SK-MEL-5 (cell line): ENCODE data around the gene OR10A3. TPM values are rescaled to one million over a fixed set of nuclear protein-coding genes. Genes with fewer than 3 reads are reported as not detected.
"Not testable (repeated sequence)": the region's sequence is repeated elsewhere in the genome, so short reads cannot be mapped to it uniquely, and the experiment has no call there.

Experiments
- DNase-seq: peaks from one replicate; pipeline ENCODE4 v3.0.0-alpha.2; 2016; ENCODE audit warnings: low read depth, low spot score
- in situ Hi-C: cut with HindIII; loops from 2 replicates; pipeline ENCODE4 v1.10.0; 2016; ENCODE audit warnings: low sequenced_read_pairs, high pct_unique_total_duplicates, low pct_unique_long_range_greater_than_20kb
- polyA plus RNA-seq, 2 experiments: library from polyadenylated mRNA; depleted of rRNA; stranded (reverse); fragments of >200 nt; gene quantifications; 2 replicates each; pipeline ENCODE4 v1.2.3, GENCODE V29; 2015
- total RNA-seq: library from RNA; depleted of rRNA; stranded (reverse); fragments of >200 nt; shearing (Covaris generic); gene quantifications from 2 replicates; pipeline ENCODE4 v1.2.3, GENCODE V29; 2014; rRNA removed

The OR10A3 gene, protein sequence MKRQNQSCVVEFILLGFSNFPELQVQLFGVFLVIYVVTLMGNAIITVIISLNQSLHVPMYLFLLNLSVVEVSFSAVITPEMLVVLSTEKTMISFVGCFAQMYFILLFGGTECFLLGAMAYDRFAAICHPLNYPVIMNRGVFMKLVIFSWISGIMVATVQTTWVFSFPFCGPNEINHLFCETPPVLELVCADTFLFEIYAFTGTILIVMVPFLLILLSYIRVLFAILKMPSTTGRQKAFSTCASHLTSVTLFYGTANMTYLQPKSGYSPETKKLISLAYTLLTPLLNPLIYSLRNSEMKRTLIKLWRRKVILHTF
- total RNA-seq = not detected in 2 replicates
- polyA plus RNA-seq (2015; cell fraction: cytosol; rRNA removed) = not detected in 2 replicates
- not detected in 2 replicates for polyA plus RNA-seq (2015; cell fraction: nucleus; rRNA removed)

- no peak for DNase-seq
- in situ Hi-C loops = no loop called here
These were observed at the start of gene OR10A3 for GRCh38 chr11:7941608-7942007. Gene OR10A3, minus strand, starts transcription at chr11:7941708. Its CDS starts 2,188 bp downstream, at chr11:7939520.

DNA sequence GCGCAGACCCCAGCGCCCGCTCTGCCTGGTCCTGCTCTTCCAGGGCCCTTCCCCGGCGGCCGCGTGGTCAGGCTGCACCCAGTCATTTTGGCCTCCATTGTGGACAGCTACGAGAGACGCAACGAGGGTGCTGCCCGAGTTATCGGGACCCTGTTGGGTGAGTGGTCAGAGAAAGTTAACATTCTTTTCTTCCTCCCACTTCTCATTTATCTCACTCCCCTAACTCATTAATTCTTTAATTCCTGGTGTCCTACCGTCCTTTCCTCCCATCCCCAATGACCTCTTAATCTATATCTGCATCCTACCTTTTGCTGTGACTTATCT is 46.0 kb upstream of the OR10A3 start:
- in situ Hi-C loops, DNase-seq: not testable (repeated sequence)

DNA sequence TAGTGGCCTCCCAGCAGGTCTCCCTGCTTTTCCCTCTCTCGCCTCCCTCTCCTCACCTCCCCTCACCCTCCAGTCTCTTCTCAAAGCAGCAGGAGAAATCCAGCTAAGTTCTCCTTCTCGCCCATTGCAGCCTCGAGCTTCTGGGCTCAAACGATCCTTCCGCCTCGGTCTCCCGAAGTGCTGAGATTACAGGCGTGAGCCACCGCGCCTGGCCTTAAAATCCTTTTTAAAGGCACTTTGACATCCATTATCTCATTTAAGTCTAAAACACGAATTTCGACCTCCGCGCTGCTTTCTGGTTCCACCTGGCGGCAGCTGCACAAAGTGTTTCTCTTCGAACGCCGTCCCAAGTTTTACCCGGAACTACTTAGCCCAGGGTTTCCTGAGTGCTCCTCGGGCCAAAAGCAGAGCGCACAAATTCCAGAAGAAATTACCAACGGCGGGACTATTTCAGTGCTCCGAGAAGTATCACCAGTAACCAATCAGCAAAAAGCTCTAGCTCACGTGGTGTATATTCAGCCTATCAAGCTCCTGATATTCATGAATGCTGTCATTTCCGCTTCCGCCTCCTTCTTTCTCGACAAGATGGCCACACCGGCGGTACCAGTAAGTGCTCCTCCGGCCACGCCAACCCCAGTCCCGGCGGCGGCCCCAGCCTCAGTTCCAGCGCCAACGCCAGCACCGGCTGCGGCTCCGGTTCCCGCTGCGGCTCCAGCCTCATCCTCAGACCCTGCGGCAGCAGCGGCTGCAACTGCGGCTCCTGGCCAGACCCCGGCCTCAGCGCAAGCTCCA is 45.5 kb upstream of the OR10A3 start, which contains the start of gene EIF3F:
TSS of gene EIF3F (plus strand) at position 570 of the 792 bp plus-strand sequence. CDS start at position 586, 16 bp downstream.
- DNase-seq = peak; percentile 99
- in situ Hi-C loops = no loop called here

GRCh38 chr11:7983832-7984590 is 42.5 kb upstream of the OR10A3 start:
- in situ Hi-C loops = no loop called here
- no peak for DNase-seq

DNA sequence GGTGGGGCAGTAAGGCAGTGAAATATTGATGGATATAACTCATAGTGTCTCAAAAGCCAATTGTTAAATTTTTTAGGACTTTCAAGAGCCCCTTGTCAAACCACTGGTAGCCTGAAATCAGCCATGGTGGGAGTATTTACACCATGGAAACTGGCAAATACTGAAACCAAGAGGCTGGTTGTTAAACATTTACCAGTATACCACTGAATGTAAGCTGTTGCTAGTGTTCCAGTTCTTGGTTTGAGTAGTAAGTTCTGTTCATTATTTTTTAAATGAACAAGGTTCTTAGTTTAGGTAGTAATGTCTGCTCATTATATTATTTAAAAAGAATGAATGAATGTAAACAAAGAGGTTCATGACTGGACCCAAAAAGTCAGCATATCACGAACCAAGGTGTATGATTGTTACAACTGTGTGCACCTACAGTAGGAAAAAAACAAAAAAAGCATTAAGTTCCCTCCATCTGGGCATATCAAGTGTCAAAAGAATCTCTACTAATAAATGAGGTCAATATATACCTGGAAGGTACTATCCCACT is 41.1 kb upstream of the OR10A3 start:
- in situ Hi-C loops = no loop called here
- no peak for DNase-seq

- in situ Hi-C loops = no loop called here
These were observed 40.2 kb upstream of the OR10A3 start for GRCh38 chr11:7981619-7982157.

DNA sequence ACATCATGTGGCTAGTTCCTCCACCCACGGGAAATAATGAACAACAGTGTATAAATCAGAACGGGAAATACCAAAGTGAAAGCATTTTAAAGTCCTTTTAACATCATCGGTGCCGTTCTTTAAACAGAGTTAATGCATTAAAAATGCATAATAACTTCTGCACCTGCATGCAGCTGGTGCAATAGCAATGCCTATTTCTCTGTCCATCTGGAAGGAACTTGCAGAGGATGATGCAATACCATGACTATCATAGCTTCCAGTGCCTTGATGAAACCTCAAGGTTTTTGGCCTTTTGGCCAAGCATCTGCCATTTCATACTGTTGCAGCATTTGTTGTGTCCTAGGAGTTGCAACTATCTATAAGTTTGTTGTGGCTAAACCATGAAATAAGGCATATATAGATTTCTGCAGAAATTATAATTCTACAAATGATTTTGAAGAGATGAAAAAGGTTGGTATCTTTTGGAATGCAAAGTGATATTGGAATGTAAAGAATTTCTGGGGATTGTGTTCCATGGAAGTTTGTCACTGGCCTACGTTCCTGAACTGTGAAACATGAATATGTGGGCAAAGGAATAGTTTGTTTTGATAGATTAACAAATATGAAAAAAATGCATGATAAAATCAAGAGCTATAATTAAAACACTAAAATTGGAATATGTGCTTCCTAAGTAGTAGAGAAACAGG is 35.9 kb upstream of the OR10A3 start:
- peak; percentile 26 for DNase-seq
- in situ Hi-C loops = no loop called here

More at GRCh38 chr11:7981619-7982157, 40.2 kb upstream of the OR10A3 start:
- no peak for DNase-seq

DNA sequence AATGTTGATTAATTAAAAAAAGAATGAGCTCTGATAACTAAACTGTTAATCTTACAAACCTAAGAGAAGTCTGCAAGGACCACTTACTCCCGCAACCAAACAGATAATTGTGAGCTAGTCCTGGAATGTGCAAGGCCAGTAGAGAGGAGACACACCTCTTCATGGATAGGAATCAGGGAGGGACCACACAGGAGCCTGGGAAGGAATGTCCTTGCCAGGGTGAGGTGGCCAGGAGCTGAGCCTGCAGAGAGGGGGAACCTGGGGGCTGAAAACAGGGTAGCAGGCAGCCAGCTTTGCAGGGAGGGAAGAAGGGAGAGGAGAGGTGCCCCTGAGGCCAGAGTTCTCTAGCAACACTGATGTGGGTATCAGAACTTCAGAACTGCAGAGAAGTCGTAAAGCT is 33.2 kb upstream of the OR10A3 start:
- in situ Hi-C loops = no loop called here

DNA sequence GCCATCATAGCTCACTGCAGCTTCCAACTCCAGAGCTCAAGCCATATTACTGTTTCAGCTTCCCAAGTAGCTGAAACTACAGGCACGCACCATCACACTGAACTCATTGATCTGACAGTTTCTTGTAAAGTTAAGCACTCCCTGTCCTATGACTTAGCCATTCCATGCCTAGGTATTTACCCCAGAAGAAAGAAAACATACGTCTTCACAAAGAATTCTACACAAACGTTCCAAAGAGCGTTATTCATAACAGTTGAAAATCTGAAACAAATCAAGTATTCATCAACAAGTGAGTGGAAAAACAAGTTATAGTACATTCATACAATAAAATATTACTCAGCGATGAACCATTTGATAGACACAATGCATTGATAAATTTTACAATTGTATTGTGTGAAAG is 31.5 kb upstream of the OR10A3 start:
- in situ Hi-C loops = no loop called here
- peak; percentile 82 for DNase-seq

More for the DNA sequence above, 33.2 kb upstream of the OR10A3 start:
- DNase-seq = no peak

- in situ Hi-C loops = no loop called here
These were observed 30.3 kb upstream of the OR10A3 start for GRCh38 chr11:7971846-7972245.

DNA sequence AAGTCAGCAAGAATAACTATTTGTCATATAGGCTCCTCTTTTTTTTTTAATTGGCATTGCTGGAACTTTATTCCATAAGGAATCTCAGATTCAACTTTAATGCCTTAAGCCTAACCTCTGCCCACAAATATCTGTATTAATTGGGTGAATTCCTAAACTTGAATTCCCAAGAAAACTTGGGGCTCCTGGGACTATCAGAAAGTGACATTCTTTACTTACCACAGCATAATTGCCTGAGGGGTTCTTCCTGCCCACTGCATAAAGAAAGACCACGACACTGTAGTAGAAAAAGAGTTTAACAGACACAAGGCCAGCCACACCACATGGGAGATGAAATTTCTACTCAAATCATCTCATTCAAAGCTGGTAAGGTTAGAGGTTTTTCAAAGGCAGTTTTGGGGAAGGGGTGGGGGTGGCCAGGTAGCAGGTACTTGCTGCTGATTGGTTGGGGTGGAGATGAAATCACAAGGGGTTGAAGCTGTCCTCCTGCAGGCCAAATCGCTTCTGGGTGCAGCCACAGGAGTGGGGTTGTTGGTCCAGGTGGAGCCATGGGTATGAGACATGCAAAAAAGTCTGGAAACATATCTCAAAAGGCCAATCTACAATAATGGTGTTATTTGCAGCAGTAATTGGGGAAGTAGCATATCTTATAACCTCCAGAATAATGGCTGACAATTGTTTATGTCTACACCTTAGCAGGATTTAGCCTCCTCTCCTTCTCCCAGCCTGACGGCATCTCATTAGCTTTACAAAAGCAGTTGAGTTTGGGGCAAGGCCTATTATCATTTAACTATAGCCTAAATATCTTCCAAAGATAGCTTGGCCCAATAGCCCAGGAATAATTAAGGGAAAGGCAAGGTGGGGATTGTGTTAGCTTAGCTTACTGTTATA is 28.5 kb upstream of the OR10A3 start:
- no peak for DNase-seq
- in situ Hi-C loops = no loop called here

More at GRCh38 chr11:7971846-7972245, 30.3 kb upstream of the OR10A3 start:
- DNase-seq = no peak

DNA sequence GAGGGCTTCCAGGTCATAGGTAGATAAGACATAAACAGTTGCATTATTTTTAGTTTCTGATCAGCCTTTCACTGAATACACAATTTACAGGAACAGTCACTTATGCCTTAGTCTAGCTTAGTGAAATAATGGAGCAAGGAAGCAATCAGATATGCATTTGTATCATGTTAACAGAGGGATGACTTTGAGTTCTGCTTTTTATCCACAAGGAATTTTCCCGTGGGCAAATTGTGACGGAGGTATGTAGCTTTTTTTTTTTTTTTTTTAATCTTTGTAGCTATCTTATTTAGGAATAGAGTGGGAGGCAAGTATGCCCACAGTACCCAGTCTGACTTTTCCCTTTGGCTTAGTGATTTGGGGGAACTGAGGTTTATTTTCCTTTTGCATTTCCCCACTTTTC is 27.2 kb upstream of the OR10A3 start:
- DNase-seq = no peak

DNA sequence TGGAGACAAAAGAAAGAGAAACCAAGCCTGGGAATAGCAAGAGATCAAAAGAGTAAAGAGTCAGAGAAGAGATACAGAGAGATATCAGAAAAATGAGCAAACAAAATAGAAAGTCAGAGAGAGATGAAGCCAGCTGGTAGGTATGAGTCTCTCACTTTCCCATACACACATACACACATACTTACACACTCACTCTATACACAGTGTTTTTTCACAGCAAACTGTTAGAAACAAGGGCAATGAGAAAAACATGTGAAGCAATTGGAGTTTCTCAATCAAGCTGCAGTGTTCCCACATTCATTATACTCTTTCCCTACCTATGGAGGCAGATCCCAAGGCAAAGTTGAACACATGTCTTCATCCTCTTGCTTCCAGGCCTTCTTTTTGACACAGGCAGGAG is 26.3 kb upstream of the OR10A3 start:
- in situ Hi-C loops = no loop called here
- DNase-seq = no peak

More for the DNA sequence above, 27.2 kb upstream of the OR10A3 start:
- in situ Hi-C loops = no loop called here

GRCh38 chr11:7967097-7967496 is 25.6 kb upstream of the OR10A3 start:
- in situ Hi-C loops = no loop called here
- DNase-seq = no peak

GRCh38 chr11:7965386-7965785 is 23.9 kb upstream of the OR10A3 start, which contains the start of gene NLRP10:
Gene NLRP10, minus strand, starts transcription at chr11:7965447. Its CDS starts 1,952 bp downstream, at chr11:7963495.
- in situ Hi-C loops = no loop called here
- DNase-seq = no peak

DNA sequence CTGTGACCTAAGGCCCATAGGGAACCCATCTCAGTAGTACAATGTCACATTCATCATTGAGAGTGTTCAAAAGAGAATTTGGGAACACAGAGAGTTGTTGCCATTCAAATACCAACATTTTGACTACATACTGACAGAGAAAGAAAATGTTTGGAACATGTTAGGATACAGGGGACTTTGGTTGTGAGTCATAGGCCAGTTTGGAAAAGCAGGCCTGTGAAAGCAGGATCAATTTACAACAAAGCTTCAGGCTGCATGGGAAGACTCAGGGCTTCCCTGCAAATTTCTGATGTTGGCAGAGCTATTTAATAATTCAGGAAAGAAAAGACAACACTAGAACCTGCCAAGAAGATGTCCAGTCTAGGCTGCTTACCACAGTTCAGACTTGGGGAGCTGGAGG is 23.4 kb upstream of the OR10A3 start:
- no peak for DNase-seq
- in situ Hi-C loops = no loop called here
